Measurements from ENCODE around the gene UMAD1.
"Not testable (repeated sequence)": the region's sequence is repeated elsewhere in the genome, so short reads cannot be mapped to it uniquely, and the experiment has no call there.

The UMAD1 gene

GRCh38 chr7:7818179-7818578 is 177.6 kb downstream of the UMAD1 start:
- H3K4me3 ChIP-seq; H3K36me3 ChIP-seq (replicated peaks); H3K9me3 ChIP-seq; DNase-seq (ENCODE audit: low spot score in 2 of 2); in situ Hi-C loops (cut with MboI; ENCODE audit: low sequenced_read_pairs); H3K27me3 ChIP-seq (ENCODE audit: low read depth): not testable (repeated sequence)
- H3K4me1 ChIP-seq, result peaks cover 21% of the 10 kb centered on the region

GRCh38 chr7:7819442-7820247 is 179.1 kb downstream of the UMAD1 start:
- Histone ChIP-seq H3K9me3 (no peaks in the 10 kb centered on the region), H3K4me1 (peaks cover 21% of the 10 kb centered on the region), H3K36me3 (replicated peaks) (no peaks in the 10 kb centered on the region), H3K27me3 (ENCODE audit: low read depth) (no peaks in the 10 kb centered on the region), H3K4me3 (no peak overlapping the region)
- no peak for DNase-seq (ENCODE audit: low spot score in 2 of 2)
- in situ Hi-C loops (cut with MboI; ENCODE audit: low sequenced_read_pairs), result no loop called here

GRCh38 chr7:7820409-7820808 is 179.9 kb downstream of the UMAD1 start:
- Histone ChIP-seq H3K9me3 (no peaks in the 10 kb centered on the region), H3K36me3 (replicated peaks) (no peaks in the 10 kb centered on the region), H3K4me1 (peaks cover 21% of the 10 kb centered on the region), H3K27me3 (ENCODE audit: low read depth) (no peaks in the 10 kb centered on the region), H3K4me3 (no peak overlapping the region)
- in situ Hi-C loops (cut with MboI; ENCODE audit: low sequenced_read_pairs), result no loop called here
- DNase-seq (ENCODE audit: low spot score in 2 of 2), result no peak

DNA sequence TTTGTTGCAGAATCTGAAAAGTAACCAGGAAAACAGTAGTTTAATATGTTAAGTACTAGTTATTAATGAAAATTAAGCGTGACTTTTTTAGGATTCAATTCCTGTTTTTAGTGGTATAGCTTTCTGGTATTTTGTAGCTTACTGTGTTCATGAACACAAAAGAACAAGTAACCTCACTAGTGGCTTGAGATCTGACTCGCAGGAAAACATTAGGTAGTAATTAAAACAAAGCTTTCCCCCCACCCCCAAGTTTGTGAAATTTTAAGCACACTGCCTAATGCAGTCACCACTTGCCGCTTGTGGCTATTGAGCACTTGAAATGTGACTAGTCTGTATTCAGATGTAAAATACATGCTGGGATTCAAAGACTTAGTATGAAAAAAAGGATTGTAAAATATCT is 180.4 kb downstream of the UMAD1 start:
- H3K9me3 ChIP-seq, result no peaks in the 10 kb centered on the region
- H3K36me3 ChIP-seq (replicated peaks), result no peaks in the 10 kb centered on the region
- DNase-seq (ENCODE audit: low spot score in 2 of 2), result peak; percentile 9 to 49
- H3K27me3 ChIP-seq (ENCODE audit: low read depth), result no peaks in the 10 kb centered on the region
- H3K4me3 ChIP-seq, result no peak overlapping the region
- in situ Hi-C loops (cut with MboI; ENCODE audit: low sequenced_read_pairs), result no loop called here
- H3K4me1 ChIP-seq, result peaks cover 21% of the 10 kb centered on the region

DNA sequence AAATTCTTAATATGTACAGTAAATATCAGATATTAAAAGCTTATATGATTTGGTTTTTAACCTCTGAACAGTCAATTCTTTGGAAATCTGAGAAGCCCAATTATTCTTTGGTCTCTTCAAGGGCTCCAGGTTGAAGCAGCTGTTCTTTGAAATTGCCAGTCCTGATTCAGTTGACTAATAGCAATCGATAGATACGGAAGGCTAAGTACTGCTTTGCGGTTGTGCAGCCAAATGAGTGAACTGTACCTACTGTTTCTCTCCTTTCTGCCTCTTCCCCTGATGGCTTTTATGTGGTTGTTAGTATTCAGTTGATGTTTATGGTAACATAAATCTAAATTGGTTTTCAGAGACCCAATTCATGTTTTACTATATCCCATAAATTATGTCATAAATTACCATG is 181.0 kb downstream of the UMAD1 start:
- no peaks in the 10 kb centered on the region for H3K9me3 ChIP-seq
- in situ Hi-C loops (cut with MboI; ENCODE audit: low sequenced_read_pairs), result no loop called here

GRCh38 chr7:7825294-7825693 is 184.7 kb downstream of the UMAD1 start:
- H3K4me3 ChIP-seq; H3K36me3 ChIP-seq (replicated peaks); H3K27me3 ChIP-seq (ENCODE audit: low read depth); DNase-seq (ENCODE audit: low spot score in 2 of 2); in situ Hi-C loops (cut with MboI; ENCODE audit: low sequenced_read_pairs); H3K9me3 ChIP-seq: not testable (repeated sequence)
- peaks cover 21% of the 10 kb centered on the region for H3K4me1 ChIP-seq

More for the DNA sequence above, 181.0 kb downstream of the UMAD1 start:
- Histone ChIP-seq H3K4me3 (no peak overlapping the region), H3K27me3 (ENCODE audit: low read depth) (no peaks in the 10 kb centered on the region), H3K36me3 (replicated peaks) (no peaks in the 10 kb centered on the region), H3K4me1 (peaks cover 21% of the 10 kb centered on the region)
- DNase-seq (ENCODE audit: low spot score in 2 of 2), result no peak

DNA sequence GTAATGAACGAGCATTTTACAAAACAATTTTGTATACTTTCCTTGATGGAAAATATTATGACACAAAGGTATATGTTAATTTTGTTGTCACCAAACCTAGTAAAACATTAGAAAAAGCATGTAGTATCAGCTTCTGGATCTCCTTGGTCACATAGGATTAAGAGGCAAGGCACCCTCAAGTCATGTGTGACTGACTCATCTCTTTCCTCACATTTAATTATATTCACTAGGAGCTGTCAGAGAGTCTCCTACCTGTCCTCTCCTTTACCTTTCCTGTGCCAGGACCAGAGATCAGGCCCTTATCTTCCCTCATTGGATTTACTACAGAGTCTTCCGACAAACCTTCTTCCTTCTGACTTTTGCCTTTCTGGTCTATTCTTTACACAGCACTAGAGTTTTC is 189.1 kb downstream of the UMAD1 start:
- H3K4me3 ChIP-seq, result no peak overlapping the region
- no peaks in the 10 kb centered on the region for H3K27me3 ChIP-seq (ENCODE audit: low read depth)
- no peaks in the 10 kb centered on the region for H3K9me3 ChIP-seq
- no peak for DNase-seq (ENCODE audit: low spot score in 2 of 2)
- H3K4me1 ChIP-seq, result no peaks in the 10 kb centered on the region
- in situ Hi-C loops (cut with MboI; ENCODE audit: low sequenced_read_pairs), result no loop called here
- no peaks in the 10 kb centered on the region for H3K36me3 ChIP-seq (replicated peaks)

DNA sequence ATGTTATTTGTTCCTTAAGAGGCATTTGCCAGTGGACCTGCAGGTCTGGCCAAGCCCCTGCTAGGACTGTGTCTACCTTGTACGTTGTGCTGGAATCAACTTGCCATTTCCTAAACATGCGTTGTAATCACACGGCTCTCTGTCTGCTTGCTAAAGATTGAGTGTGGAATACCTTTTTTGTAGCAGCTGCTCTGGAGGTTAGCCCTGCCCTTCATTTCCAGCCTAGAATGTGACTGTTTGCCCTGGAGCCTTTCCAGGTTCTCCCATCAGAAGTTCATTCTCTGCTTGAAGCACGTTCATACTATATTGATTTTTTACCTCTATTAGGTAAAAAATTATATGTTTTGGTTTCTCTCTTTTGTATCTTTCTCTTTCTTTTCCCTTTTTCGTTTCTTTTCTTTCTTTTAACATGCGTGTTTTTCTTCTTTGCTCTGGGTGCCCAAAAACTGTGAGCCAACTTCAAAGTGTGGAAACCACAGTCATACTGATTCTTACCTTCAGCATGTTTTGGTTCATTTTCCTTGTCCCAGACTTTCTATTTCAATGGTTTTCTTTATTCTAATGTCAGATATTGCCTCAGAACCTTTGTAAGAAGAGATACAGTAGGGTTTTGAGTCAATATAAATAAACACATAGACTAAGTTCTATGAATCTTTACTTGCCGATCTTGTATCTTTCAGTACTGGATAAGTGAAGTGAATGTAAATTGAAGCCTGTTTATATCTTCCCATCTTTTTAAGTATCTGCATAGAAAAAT is 189.7 kb downstream of the UMAD1 start:
- H3K36me3 ChIP-seq (replicated peaks), result no peaks in the 10 kb centered on the region
- H3K4me1 ChIP-seq, result no peaks in the 10 kb centered on the region
- H3K4me3 ChIP-seq, result no peak overlapping the region
- in situ Hi-C loops (cut with MboI; ENCODE audit: low sequenced_read_pairs), result no loop called here
- H3K9me3 ChIP-seq, result no peaks in the 10 kb centered on the region
- no peaks in the 10 kb centered on the region for H3K27me3 ChIP-seq (ENCODE audit: low read depth)
- DNase-seq (ENCODE audit: low spot score in 2 of 2), result no peak

DNA sequence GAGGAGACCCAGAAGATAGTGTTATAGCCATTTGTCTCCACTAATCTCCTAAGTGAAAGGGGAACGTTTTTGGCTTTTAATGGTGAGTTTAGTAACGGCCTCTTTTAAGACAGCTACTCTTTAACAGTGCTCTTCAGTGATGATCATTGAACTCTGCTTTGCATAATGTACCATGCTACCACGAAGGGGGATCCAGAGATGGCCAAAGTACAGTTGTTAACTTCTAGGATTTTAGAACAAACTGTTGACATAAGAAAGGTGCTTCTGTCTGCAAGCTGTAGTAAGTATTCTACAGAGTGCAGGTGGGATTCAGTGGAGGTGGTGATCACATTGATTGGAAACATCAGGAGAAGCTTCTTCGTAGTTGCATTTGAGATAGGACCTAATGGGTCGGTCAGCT is 192.0 kb downstream of the UMAD1 start:
- in situ Hi-C loops (cut with MboI; ENCODE audit: low sequenced_read_pairs), result no loop called here
- H3K27me3 ChIP-seq (ENCODE audit: low read depth), result no peaks in the 10 kb centered on the region
- no peaks in the 10 kb centered on the region for H3K36me3 ChIP-seq (replicated peaks)
- DNase-seq (ENCODE audit: low spot score in 2 of 2), result no peak
- H3K4me1 ChIP-seq, result no peaks in the 10 kb centered on the region
- no peak overlapping the region for H3K4me3 ChIP-seq
- no peaks in the 10 kb centered on the region for H3K9me3 ChIP-seq

GRCh38 chr7:7834761-7835160 is 194.2 kb downstream of the UMAD1 start:
- H3K4me1 ChIP-seq, result no peaks in the 10 kb centered on the region
- H3K9me3 ChIP-seq, result no peaks in the 10 kb centered on the region
- H3K36me3 ChIP-seq (replicated peaks), result no peaks in the 10 kb centered on the region
- no peak overlapping the region for H3K4me3 ChIP-seq
- DNase-seq (ENCODE audit: low spot score in 2 of 2), result no peak
- no peaks in the 10 kb centered on the region for H3K27me3 ChIP-seq (ENCODE audit: low read depth)
- in situ Hi-C loops (cut with MboI; ENCODE audit: low sequenced_read_pairs), result no loop called here

GRCh38 chr7:7841027-7841426 is 200.5 kb downstream of the UMAD1 start:
- no peak overlapping the region for H3K4me3 ChIP-seq
- no peak for DNase-seq (ENCODE audit: low spot score in 2 of 2)
- H3K4me1 ChIP-seq, result no peaks in the 10 kb centered on the region
- no peaks in the 10 kb centered on the region for H3K9me3 ChIP-seq
- no peaks in the 10 kb centered on the region for H3K36me3 ChIP-seq (replicated peaks)
- H3K27me3 ChIP-seq (ENCODE audit: low read depth), result no peaks in the 10 kb centered on the region
- in situ Hi-C loops (cut with MboI; ENCODE audit: low sequenced_read_pairs), result no loop called here

DNA sequence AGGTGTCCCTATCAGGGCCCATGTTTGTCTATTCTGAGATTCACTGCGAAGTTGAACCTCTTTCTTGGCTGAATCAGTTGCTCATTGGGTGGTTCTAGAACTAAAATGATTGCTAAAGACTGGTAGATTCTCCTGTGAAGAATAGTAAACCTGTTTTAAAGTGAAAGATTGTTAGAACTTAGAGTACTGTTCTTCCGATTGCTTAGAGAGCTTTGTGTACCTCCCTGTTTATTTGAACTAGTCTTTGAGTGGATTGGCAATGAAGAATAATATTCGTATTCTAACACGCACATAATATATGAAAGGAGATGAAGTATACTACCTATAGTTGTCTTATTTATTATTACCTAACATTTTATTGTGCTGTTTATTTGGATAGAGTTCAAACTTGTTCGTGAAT is 202.7 kb downstream of the UMAD1 start:
- Histone ChIP-seq H3K36me3 (replicated peaks) (no peaks in the 10 kb centered on the region), H3K4me3 (no peak overlapping the region), H3K9me3 (no peaks in the 10 kb centered on the region), H3K4me1 (no peaks in the 10 kb centered on the region), H3K27me3 (ENCODE audit: low read depth) (no peaks in the 10 kb centered on the region)
- in situ Hi-C loops (cut with MboI; ENCODE audit: low sequenced_read_pairs), result no loop called here
- DNase-seq (ENCODE audit: low spot score in 2 of 2), result no peak

DNA sequence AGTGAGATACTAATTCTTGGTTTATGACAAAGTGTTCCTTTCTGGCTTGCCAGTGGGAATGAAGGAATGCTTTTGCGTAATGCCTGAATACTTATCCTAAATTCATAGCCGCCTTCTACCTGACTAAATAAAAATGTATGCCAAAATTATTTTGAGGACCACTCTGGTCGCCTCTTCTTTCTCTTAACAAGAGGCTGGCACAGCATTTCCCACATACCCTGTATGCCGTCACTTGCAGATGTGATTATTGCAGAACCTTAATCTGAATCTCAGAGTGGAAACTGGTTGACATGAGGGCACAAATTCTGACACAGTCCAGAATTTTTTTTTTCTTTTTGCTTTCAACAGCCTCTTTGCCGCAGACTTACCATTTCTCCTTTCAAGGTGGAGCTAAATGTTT is 203.4 kb downstream of the UMAD1 start:
- in situ Hi-C loops (cut with MboI; ENCODE audit: low sequenced_read_pairs), result no loop called here
- H3K4me3 ChIP-seq, result no peak overlapping the region
- no peak for DNase-seq (ENCODE audit: low spot score in 2 of 2)
- no peaks in the 10 kb centered on the region for H3K36me3 ChIP-seq (replicated peaks)
- H3K27me3 ChIP-seq (ENCODE audit: low read depth), result no peaks in the 10 kb centered on the region
- no peaks in the 10 kb centered on the region for H3K9me3 ChIP-seq
- H3K4me1 ChIP-seq, result no peaks in the 10 kb centered on the region

- no peaks in the 10 kb centered on the region for H3K36me3 ChIP-seq (replicated peaks)
- no peaks in the 10 kb centered on the region for H3K9me3 ChIP-seq
- in situ Hi-C loops (cut with MboI; ENCODE audit: low sequenced_read_pairs), result no loop called here
- H3K27me3 ChIP-seq (ENCODE audit: low read depth), result no peaks in the 10 kb centered on the region
- H3K4me1 ChIP-seq, result no peaks in the 10 kb centered on the region
- no peak for DNase-seq (ENCODE audit: low spot score in 2 of 2)
- H3K4me3 ChIP-seq, result no peak overlapping the region
These were observed 207.7 kb downstream of the UMAD1 start for GRCh38 chr7:7848246-7848645.

All from HAP-1 (cell line).